Liver (tissue), 9 donors: ENCODE data around the gene APBB3. TPM values are rescaled to one million over a fixed set of nuclear protein-coding genes. Genes with fewer than 3 reads are reported as not detected.

Experiments
- DNase-seq: peaks from one replicate; pipeline ENCODE4 v3.0.0-alpha.2; 2017; ENCODE audit warnings: low spot score
- H3K27ac ChIP-seq, 2 donors: one replicate each; pipeline ENCODE4 v1.7.0; 2013; ENCODE audit warnings: inconsistent platforms in 2 of 2, low read length in 2 of 2, control low read depth in 1 of 2, low read depth in 1 of 2, mild to moderate bottlenecking in 1 of 2
- H3K27me3 ChIP-seq, 4 donors: one replicate each; pipeline versions ENCODE4 v1.6.1 to v1.7.0; 2013; ENCODE audit warnings: low read length in 3 of 4, inconsistent platforms in 1 of 4, mild to moderate bottlenecking in 1 of 4, moderate library complexity in 1 of 4; ENCODE audit not compliant: control insufficient read depth in 4 of 4, insufficient read depth in 4 of 4
- H3K36me3 ChIP-seq, 4 donors: one replicate each; pipeline versions ENCODE4 v1.6.1 to v1.7.0; 2013; ENCODE audit warnings: low read length in 3 of 4, mild to moderate bottlenecking in 3 of 4, low read depth in 1 of 4, moderate library complexity in 1 of 4; ENCODE audit not compliant: control insufficient read depth in 4 of 4, insufficient read depth in 3 of 4
- H3K4me1 ChIP-seq, 4 donors: one replicate each; pipeline versions ENCODE4 v1.6.1 to v1.7.0; 2013; ENCODE audit warnings: low read length in 3 of 4, mild to moderate bottlenecking in 3 of 4, moderate library complexity in 1 of 4; ENCODE audit not compliant: control insufficient read depth in 4 of 4, insufficient read depth in 4 of 4
- H3K4me3 ChIP-seq, 3 donors: one replicate each; pipeline versions ENCODE4 v1.6.1 to v1.7.0; 2013; ENCODE audit warnings: low read length in 3 of 3, control low read depth in 1 of 3, low read depth in 1 of 3, mild to moderate bottlenecking in 1 of 3
- H3K9ac ChIP-seq, 2 donors: one replicate each; pipeline ENCODE4 v1.7.0; 2013; ENCODE audit warnings: low read length in 2 of 2, mild to moderate bottlenecking in 2 of 2, moderate library complexity in 2 of 2, control low read depth in 1 of 2, low read depth in 1 of 2
- H3K9me3 ChIP-seq, 4 donors: one replicate each; pipeline versions ENCODE4 v1.6.1 to v1.7.0; 2013; ENCODE audit warnings: low read length in 3 of 4; ENCODE audit not compliant: control insufficient read depth in 4 of 4
- EGR1 ChIP-seq, 2 donors: IDR thresholded peaks; 2 replicates each; pipeline ENCODE4 v1.6.1; 2016 to 2018; ENCODE audit warnings: antibody characterized with exemption in 2 of 2, low read depth in 2 of 2
- FOXA2 ChIP-seq: IDR thresholded peaks from 2 replicates; pipeline ENCODE4 v1.6.1; 2016; ENCODE audit warnings: antibody characterized with exemption
- GABPA ChIP-seq, 2 donors: IDR thresholded peaks in 1 of 2; conservative IDR thresholded peaks in 1 of 2; 2 replicates each; pipeline ENCODE4 v1.6.1; 2016; ENCODE audit warnings: antibody characterized with exemption in 2 of 2, mild to moderate bottlenecking in 1 of 2, moderate library complexity in 1 of 2
- HNF4G ChIP-seq: IDR thresholded peaks from 2 replicates; pipeline ENCODE4 v1.6.1; 2016; ENCODE audit warnings: antibody characterized with exemption
- JUND ChIP-seq, 2 donors: IDR thresholded peaks; 2 replicates each; pipeline ENCODE4 v1.6.1; 2016; ENCODE audit warnings: antibody characterized with exemption in 2 of 2
- RAD21 ChIP-seq, 2 donors: IDR thresholded peaks; 2 replicates each; pipeline ENCODE4 v1.6.1; 2016; ENCODE audit warnings: antibody characterized with exemption in 2 of 2, mild to moderate bottlenecking in 2 of 2
- RXRA ChIP-seq, 2 donors: IDR thresholded peaks; 2 replicates each; pipeline ENCODE4 v1.6.1; 2017 to 2018; ENCODE audit warnings: antibody characterized with exemption in 2 of 2, mild to moderate bottlenecking in 1 of 2
- YY1 ChIP-seq: IDR thresholded peaks from 2 replicates; pipeline ENCODE4 v1.6.1; 2016; ENCODE audit warnings: antibody characterized with exemption, mild to moderate bottlenecking
- WGBS: extraction: QIAGEN DNeasy Blood & Tissue Kit; methylation state at CpG from one replicate; pipeline ENCODE4 v1.1.7; 2013; 5-methylcytosine and 5-hydroxymethylcytosine counted together
- polyA plus RNA-seq, 2 donors: library from polyadenylated mRNA; stranded (reverse) in 1 of 2; unstranded in 1 of 2; fragments of 200-250 nt in 1 of 2; fragments of >200 nt in 1 of 2; fragmentation: Nextera tagmentation in 1 of 2; extraction: Ambion mirVana in 1 of 2; gene quantifications; one replicate each; pipeline versions ENCODE4 v1.2.1 to v1.2.3, GENCODE V29; 2013 to 2015
- total RNA-seq, 2 donors: library from RNA; depleted of rRNA; stranded (reverse); fragments of >200 nt; gene quantifications; one replicate each; pipeline ENCODE4 v1.2.3, GENCODE V29; 2014
- TF ChIP-seq, protein P1 (sequence below): IDR thresholded peaks from 2 replicates; pipeline ENCODE4 v1.6.1; 2016; ENCODE audit warnings: antibody characterized with exemption
- TF ChIP-seq, protein P2 (sequence below): IDR thresholded peaks from 2 replicates; pipeline ENCODE4 v1.6.1; 2016; ENCODE audit warnings: antibody characterized with exemption
- TF ChIP-seq, protein P3 (sequence below): IDR thresholded peaks from 2 replicates; pipeline ENCODE4 v1.6.1; 2016; ENCODE audit warnings: antibody characterized with exemption
- donor health status: healthy.
- donor health status: healthy.
- donor health status: healthy.
- donor health status: healthy.
- donor health status: healthy.

Gene APBB3
- total and polyA plus RNA-seq, 4 donors = 4.6 to 40.5 (median 19.6) TPM

DNA sequence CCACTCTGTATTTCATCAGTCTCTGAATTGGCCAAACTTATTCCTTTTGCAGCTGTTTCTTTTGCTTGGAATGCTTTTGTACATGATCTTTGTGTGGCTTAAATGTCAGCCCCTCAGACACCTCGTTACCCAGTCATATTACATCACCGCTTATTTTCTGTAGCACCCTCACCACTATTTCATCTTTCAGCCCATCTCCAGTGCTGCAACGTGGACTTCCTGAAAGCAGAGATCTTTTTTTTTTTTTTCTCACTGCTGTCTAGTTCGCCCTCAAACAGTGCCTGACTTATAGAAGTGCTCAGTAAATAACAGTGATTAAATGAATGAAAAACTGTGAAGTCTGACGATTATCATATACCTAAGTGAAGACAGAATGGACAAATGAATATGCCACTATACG lies 8.0 kb downstream of the APBB3 start:
- Histone ChIP-seq H3K9me3 (no peaks in the 10 kb centered on the region), H3K4me3 (peak overlapping the region; percentile 74 to 87 (median 83)), H3K27me3 (no peaks in the 10 kb centered on the region), H3K9ac (peak overlapping the region; percentile 82 to 88), H3K27ac (peak overlapping the region; percentile 85 to 95), H3K36me3 (peaks cover 0 to 6% (median 2%) of the 10 kb centered on the region in 4 donors), H3K4me1 (peaks cover 12 to 51% (median 48%) of the 10 kb centered on the region in 4 donors)
- WGBS = 7% methylated on average over 6 of the region's 6 CpGs
- no peak for DNase-seq
- TF ChIP-seq FOXA2 (no peak), RAD21 (IDR thresholded peaks at IDR 0.05) (peak in 1 of 2 donors; percentile 9)

DNA sequence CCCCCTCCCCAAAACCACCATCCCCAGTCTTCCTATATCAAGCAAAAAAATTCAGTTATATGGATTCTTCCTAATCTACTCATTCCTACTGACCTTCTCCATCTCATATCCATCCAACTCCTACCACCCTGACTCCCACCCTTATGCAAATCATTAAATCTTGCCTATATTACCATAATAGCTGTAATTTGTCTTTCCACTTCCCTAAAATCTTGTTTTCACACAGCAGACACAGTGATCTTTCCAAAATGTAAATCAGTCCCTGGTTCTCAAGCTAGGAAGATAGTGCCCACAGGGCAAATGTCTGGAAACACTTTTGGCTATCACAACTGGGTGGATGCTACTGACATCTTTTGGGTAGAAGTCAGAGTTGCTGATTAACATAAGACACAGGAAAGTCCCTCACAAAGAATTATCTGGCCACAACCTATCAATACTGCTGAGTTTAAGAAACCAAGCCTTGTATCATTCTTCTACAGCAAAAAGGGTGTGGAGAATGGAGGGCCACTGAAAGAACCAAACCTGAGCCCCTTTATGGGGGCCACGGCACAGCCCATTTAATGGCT lies 8.6 kb downstream of the APBB3 start:
- peak overlapping the region in 1 of 3 donors; percentile 83 for H3K4me3 ChIP-seq
- TF ChIP-seq YY1 = no peak
- no peak for TF ChIP-seq EGR1 (IDR thresholded peaks at IDR 0.05; ENCODE audit: low read depth in 2 of 2)
- TF ChIP-seq RXRA (IDR thresholded peaks at IDR 0.05) = no peak
- TF ChIP-seq, protein P1, sequence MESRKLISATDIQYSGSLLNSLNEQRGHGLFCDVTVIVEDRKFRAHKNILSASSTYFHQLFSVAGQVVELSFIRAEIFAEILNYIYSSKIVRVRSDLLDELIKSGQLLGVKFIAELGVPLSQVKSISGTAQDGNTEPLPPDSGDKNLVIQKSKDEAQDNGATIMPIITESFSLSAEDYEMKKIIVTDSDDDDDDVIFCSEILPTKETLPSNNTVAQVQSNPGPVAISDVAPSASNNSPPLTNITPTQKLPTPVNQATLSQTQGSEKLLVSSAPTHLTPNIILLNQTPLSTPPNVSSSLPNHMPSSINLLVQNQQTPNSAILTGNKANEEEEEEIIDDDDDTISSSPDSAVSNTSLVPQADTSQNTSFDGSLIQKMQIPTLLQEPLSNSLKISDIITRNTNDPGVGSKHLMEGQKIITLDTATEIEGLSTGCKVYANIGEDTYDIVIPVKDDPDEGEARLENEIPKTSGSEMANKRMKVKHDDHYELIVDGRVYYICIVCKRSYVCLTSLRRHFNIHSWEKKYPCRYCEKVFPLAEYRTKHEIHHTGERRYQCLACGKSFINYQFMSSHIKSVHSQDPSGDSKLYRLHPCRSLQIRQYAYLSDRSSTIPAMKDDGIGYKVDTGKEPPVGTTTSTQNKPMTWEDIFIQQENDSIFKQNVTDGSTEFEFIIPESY = no peak
- TF ChIP-seq, protein P2, sequence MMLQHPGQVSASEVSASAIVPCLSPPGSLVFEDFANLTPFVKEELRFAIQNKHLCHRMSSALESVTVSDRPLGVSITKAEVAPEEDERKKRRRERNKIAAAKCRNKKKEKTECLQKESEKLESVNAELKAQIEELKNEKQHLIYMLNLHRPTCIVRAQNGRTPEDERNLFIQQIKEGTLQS = no peak
- TF ChIP-seq GABPA (IDR thresholded peaks at IDR 0.05 in 1 of 2, conservative IDR thresholded peaks at IDR 0.05 in 1 of 2) = no peak
- TF ChIP-seq, protein P3, sequence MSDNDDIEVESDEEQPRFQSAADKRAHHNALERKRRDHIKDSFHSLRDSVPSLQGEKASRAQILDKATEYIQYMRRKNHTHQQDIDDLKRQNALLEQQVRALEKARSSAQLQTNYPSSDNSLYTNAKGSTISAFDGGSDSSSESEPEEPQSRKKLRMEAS = no peak
- no peak for TF ChIP-seq JUND (IDR thresholded peaks at IDR 0.05)

DNA sequence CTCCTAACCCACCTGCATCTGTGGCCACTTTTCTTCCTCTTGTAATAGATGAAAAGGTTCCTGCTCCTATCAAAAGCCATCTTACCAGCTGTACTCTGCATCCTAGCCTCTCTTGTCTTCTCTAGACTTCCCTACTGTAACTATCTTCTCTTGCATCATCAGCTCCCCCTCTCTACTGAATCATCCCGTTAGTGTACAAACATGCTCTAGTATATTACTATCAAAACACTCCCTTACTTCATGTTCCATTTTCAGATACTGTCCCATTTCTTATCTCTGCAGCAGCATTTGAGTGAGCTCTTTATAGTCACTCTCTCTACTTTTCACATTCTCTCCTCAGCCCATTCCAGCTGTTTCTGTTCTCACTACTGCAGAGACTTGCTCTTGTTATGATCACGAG lies 9.9 kb downstream of the APBB3 start:
- WGBS = 56% methylated on average over 2 of the region's 2 CpGs
- Histone ChIP-seq H3K4me1 (peaks cover 5 to 39% (median 36%) of the 10 kb centered on the region in 4 donors), H3K4me3 (no peak overlapping the region), H3K9me3 (no peaks in the 10 kb centered on the region), H3K36me3 (peaks cover 0 to 18% (median 15%) of the 10 kb centered on the region in 4 donors), H3K9ac (no peak overlapping the region), H3K27me3 (no peaks in the 10 kb centered on the region), H3K27ac (no peak overlapping the region)
- TF ChIP-seq, protein P1 = no peak
- no peak for TF ChIP-seq HNF4G
- DNase-seq = no peak

More for the DNA sequence above, 8.6 kb downstream of the APBB3 start:
- Histone ChIP-seq H3K4me1 (peaks cover 12 to 45% (median 42%) of the 10 kb centered on the region in 4 donors), H3K27me3 (no peaks in the 10 kb centered on the region), H3K9ac (peak overlapping the region in 1 of 2 donors; percentile 58), H3K36me3 (peaks cover 0 to 11% (median 5%) of the 10 kb centered on the region in 4 donors), H3K27ac (peak overlapping the region; percentile 26 to 85), H3K9me3 (no peaks in the 10 kb centered on the region)
- DNase-seq = no peak
- 87% methylated on average over 1 of the region's 1 CpG for WGBS
